ENCODE data around the gene IQSEC3.

The IQSEC3 gene

GRCh38 chr12:105696-106095 is 39.1 kb downstream of the IQSEC3 start:
- in situ Hi-C loops (cut with MboI; ENCODE audit: low pct_unique_long_range_greater_than_20kb, low sequenced_read_pairs, unreplicated experiment), result no loop called here
- DNase-seq (ENCODE audit: low spot score), result no peak
- TF ChIP-seq CTCF (IDR thresholded peaks at IDR 0.05; ENCODE audit: extremely low read depth, insufficient read depth, missing control alignments), result no peak

- peak; percentile 7 for TF ChIP-seq CTCF (IDR thresholded peaks at IDR 0.05; ENCODE audit: extremely low read depth, insufficient read depth, missing control alignments)
- DNase-seq (ENCODE audit: low spot score), result peak; percentile 83
- in situ Hi-C loops (cut with MboI; ENCODE audit: low pct_unique_long_range_greater_than_20kb, low sequenced_read_pairs, unreplicated experiment), result no loop called here
These were observed 39.6 kb downstream of the IQSEC3 start for GRCh38 chr12:106118-106591.

- in situ Hi-C loops (cut with MboI; ENCODE audit: low pct_unique_long_range_greater_than_20kb, low sequenced_read_pairs, unreplicated experiment), result no loop called here
- DNase-seq (ENCODE audit: low spot score), result no peak
- TF ChIP-seq CTCF (IDR thresholded peaks at IDR 0.05; ENCODE audit: extremely low read depth, insufficient read depth, missing control alignments), result no peak
These were observed 42.0 kb downstream of the IQSEC3 start for GRCh38 chr12:108594-108993.

- TF ChIP-seq CTCF (IDR thresholded peaks at IDR 0.05; ENCODE audit: extremely low read depth, insufficient read depth, missing control alignments), result no peak
- in situ Hi-C loops (cut with MboI; ENCODE audit: low pct_unique_long_range_greater_than_20kb, low sequenced_read_pairs, unreplicated experiment), result no loop called here
- no peak for DNase-seq (ENCODE audit: low spot score)
These were observed 42.9 kb downstream of the IQSEC3 start for GRCh38 chr12:109446-109845.

- TF ChIP-seq CTCF (IDR thresholded peaks at IDR 0.05; ENCODE audit: extremely low read depth, insufficient read depth, missing control alignments), result no peak
- in situ Hi-C loops (cut with MboI; ENCODE audit: low pct_unique_long_range_greater_than_20kb, low sequenced_read_pairs, unreplicated experiment), result no loop called here
- DNase-seq (ENCODE audit: low spot score), result no peak
These were observed 43.3 kb downstream of the IQSEC3 start for GRCh38 chr12:109872-110271.

GRCh38 chr12:111699-112493 is 45.3 kb downstream of the IQSEC3 start:
- in situ Hi-C loops (cut with MboI; ENCODE audit: low pct_unique_long_range_greater_than_20kb, low sequenced_read_pairs, unreplicated experiment), result no loop called here
- no peak for TF ChIP-seq CTCF (IDR thresholded peaks at IDR 0.05; ENCODE audit: extremely low read depth, insufficient read depth, missing control alignments)
- DNase-seq (ENCODE audit: low spot score), result no peak

Data from GM13977 (cell line).